GM10266 (cell line): ENCODE data around the gene ZMYM2.

ENCODE experiments used
- DNase-seq: peaks from one replicate; pipeline ENCODE4 v3.0.0; 2012; ENCODE audit errors: extremely low spot score
- TF ChIP-seq, protein P1 (sequence below): IDR thresholded peaks from 2 replicates; pipeline ENCODE4 v1.5.1; 2012; ENCODE audit warnings: mild to moderate bottlenecking, low read depth; ENCODE audit not compliant: control insufficient read depth, insufficient read depth; ENCODE audit errors: missing control alignments

The ZMYM2 gene

GRCh38 chr13:20105161-20105689 lies 146.7 kb downstream of the ZMYM2 start:
- no peak for DNase-seq
- TF ChIP-seq, protein P1, sequence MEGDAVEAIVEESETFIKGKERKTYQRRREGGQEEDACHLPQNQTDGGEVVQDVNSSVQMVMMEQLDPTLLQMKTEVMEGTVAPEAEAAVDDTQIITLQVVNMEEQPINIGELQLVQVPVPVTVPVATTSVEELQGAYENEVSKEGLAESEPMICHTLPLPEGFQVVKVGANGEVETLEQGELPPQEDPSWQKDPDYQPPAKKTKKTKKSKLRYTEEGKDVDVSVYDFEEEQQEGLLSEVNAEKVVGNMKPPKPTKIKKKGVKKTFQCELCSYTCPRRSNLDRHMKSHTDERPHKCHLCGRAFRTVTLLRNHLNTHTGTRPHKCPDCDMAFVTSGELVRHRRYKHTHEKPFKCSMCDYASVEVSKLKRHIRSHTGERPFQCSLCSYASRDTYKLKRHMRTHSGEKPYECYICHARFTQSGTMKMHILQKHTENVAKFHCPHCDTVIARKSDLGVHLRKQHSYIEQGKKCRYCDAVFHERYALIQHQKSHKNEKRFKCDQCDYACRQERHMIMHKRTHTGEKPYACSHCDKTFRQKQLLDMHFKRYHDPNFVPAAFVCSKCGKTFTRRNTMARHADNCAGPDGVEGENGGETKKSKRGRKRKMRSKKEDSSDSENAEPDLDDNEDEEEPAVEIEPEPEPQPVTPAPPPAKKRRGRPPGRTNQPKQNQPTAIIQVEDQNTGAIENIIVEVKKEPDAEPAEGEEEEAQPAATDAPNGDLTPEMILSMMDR, result no peak

DNA sequence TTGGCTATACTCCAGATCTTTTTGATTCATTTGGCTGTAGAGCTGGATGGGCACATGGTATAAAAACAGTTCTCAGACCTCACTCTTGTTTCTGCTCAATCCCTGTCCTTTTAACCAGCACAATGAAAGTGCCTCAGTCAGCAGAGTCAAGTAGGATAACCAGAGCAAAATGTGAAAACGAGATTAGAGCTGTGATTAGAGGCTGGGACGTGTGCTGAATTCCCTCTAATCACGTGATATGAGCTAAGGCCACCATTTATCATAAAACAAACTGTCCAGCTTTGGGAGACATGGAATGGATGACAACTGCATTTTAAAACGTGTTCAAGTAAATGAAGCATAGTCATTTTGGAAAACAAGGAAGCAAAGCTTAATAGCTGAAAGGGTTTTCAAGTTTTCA lies 148.2 kb downstream of the ZMYM2 start:
- no peak for DNase-seq
- TF ChIP-seq, protein P1, result no peak

- TF ChIP-seq, protein P1, result no peak
- no peak for DNase-seq
Measured at GRCh38 chr13:20109037-20109436, 150.5 kb downstream of the ZMYM2 start.

- TF ChIP-seq, protein P1, result no peak
- no peak for DNase-seq
Measured at GRCh38 chr13:20114066-20114610, 155.6 kb downstream of the ZMYM2 start.

DNA sequence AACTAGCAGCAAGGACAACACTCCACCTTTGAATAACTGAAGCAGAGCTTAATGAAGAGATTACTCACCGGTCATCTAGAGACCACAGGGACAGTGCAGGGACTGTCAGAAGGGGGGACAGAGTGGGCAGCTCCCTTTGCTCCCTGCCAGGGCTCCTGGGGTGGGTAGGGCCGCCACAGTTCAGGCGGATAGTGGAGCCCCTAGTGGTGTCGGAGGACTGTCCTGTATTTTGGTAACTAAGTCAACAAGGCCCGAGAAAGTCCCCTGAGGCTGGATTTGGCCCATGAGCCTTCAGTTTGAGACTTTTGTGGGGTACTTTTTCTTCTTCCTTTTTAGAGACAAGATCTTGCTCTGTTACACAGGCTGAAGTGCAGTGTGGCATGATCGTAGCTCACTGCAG lies 157.7 kb downstream of the ZMYM2 start:
- no peak for DNase-seq
- TF ChIP-seq, protein P1, result no peak

DNA sequence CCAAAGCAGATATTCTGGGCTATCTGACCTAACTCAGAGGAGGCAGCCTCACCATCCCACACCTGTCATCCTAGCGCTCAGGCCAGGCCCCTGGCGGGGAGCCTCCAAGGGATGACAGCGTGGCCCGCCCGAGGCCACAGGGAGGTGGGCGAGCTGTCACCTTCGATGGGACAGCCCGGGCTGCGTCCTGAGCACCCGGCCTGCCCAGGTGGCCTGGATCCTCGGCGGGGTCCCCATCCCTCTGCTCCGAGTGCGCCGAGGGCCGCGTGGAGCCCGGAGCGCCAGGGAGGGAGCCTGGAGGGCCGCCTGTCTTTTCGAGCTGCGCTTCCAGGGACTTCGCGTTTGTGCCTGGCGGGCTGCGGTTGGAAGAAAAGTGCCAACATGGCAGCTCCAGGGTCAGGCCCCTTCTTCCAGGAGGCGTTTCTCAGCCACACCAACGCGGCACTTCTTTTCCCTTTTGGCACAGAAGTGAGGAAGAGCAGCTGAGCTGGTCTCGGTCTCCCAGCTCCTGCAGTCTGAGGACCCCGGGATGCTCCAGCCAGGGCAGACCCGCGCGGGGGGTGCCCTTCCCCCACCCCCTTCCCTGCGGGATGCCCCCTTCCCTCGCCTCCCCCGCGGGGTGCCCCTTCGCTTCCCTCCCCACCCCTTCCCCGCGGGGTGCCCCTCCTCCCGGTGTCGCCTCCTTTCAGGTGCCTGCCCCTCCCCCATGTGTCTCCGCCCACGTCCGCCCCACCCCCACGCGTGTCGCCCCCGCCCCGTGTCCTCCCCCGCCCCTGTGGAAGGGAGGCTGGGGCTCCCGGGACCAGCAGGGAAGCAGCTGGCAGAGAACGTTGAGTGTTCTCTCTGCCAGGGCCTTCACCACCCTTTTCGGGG lies 160.0 kb downstream of the ZMYM2 start:
- TF ChIP-seq, protein P1, result no peak
- no peak for DNase-seq

- TF ChIP-seq, protein P1, result no peak
- DNase-seq, result no peak
Measured at GRCh38 chr13:20119960-20120359, 161.4 kb downstream of the ZMYM2 start.
